Gastroesophageal sphincter (tissue), 3 donors: ENCODE measurements around the gene CNOT10.

Experiments used
- EP300 ChIP-seq: sonication (generic); formaldehyde crosslinking; IDR thresholded peaks from one replicate; pipeline ENCODE4 v1.6.1; 2017; ENCODE audit warnings: antibody characterized with exemption, mild to moderate bottlenecking
- POLR2A ChIP-seq, 2 donors: fragments of 450-650 bp; IDR thresholded peaks; one replicate each; pipeline ENCODE4 v1.6.1; 2017; ENCODE audit warnings: antibody characterized with exemption in 2 of 2, mild to moderate bottlenecking in 2 of 2, moderate library complexity in 1 of 2
- TF ChIP-seq, protein P1 (sequence below), 4 experiments: fragments of 200-600 bp in 2 of 4; fragments of 450-650 bp in 2 of 4; sonication (generic) in 1 of 4; IDR thresholded peaks; one replicate each; pipeline ENCODE4 v1.5.1; 2017 to 2019; ENCODE audit warnings: antibody characterized with exemption in 4 of 4, mild to moderate bottlenecking in 2 of 4, moderate library complexity in 2 of 4

DNA sequence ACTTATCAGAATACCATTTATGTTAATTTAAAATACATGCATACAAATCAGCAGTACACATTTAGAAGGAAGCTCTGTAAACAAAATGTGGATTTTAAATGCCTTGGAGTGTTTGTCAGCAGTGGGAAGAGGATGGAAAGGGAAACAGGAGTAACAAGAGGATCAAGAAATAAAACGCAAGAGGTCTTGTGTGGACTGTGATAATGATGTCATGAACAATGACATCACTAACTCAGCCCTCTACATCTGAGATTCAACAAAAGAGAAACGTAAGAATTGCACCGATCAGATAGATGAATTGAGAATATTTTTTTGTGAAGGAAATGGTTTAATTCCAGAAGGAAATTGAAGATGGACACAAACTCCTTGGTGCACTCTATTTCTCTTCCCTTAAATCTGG, 44.0 kb upstream of the CNOT10 start:
- TF ChIP-seq, protein P1, sequence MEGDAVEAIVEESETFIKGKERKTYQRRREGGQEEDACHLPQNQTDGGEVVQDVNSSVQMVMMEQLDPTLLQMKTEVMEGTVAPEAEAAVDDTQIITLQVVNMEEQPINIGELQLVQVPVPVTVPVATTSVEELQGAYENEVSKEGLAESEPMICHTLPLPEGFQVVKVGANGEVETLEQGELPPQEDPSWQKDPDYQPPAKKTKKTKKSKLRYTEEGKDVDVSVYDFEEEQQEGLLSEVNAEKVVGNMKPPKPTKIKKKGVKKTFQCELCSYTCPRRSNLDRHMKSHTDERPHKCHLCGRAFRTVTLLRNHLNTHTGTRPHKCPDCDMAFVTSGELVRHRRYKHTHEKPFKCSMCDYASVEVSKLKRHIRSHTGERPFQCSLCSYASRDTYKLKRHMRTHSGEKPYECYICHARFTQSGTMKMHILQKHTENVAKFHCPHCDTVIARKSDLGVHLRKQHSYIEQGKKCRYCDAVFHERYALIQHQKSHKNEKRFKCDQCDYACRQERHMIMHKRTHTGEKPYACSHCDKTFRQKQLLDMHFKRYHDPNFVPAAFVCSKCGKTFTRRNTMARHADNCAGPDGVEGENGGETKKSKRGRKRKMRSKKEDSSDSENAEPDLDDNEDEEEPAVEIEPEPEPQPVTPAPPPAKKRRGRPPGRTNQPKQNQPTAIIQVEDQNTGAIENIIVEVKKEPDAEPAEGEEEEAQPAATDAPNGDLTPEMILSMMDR (IDR thresholded peaks at IDR 0.05) = no peak
- TF ChIP-seq POLR2A (IDR thresholded peaks at IDR 0.05) (no peak), EP300 (no peak)
